Progenitor cell of endocrine pancreas (in vitro differentiated cells): ENCODE measurements around the gene POGK. TPM values are rescaled to one million over a fixed set of nuclear protein-coding genes. Genes with fewer than 3 reads are reported as not detected.

Experiments used
- DNase-seq: peaks from one replicate; pipeline ENCODE4 v3.0.0; 2021; ENCODE audit warnings: low spot score; ENCODE audit not compliant: unreplicated experiment
- H3K27ac Mint-ChIP-seq: 2 replicates; pipeline ENCODE4 v1.8.0; 2021; ENCODE audit warnings: mild to moderate bottlenecking, moderate library complexity, mixed read lengths
- H3K27me3 Mint-ChIP-seq: 2 replicates; pipeline ENCODE4 v1.8.0; 2021; ENCODE audit warnings: mixed read lengths
- H3K36me3 Mint-ChIP-seq: 2 replicates; pipeline ENCODE4 v1.8.0; 2022; ENCODE audit warnings: mixed read lengths; ENCODE audit not compliant: insufficient read depth
- H3K4me1 Mint-ChIP-seq: 2 replicates; pipeline ENCODE4 v1.8.0; 2021; ENCODE audit warnings: low read depth, mixed read lengths
- H3K4me3 Mint-ChIP-seq: 2 replicates; pipeline ENCODE4 v1.8.0; 2021; ENCODE audit warnings: low read depth, mild to moderate bottlenecking, moderate library complexity, mixed read lengths
- H3K9me3 Mint-ChIP-seq: 2 replicates; pipeline ENCODE4 v1.8.0; 2021; ENCODE audit warnings: low read depth, mixed read lengths
- CTCF ChIP-seq: fragments of 200-600 bp; sonication (generic); IDR thresholded peaks from one replicate; pipeline ENCODE4 v1.5.0; 2021; ENCODE audit warnings: antibody characterized with exemption, mild to moderate bottlenecking; ENCODE audit not compliant: unreplicated experiment
- long read RNA-seq: library from polyadenylated mRNA; unstranded; transcript quantifications from one replicate; pipeline ENCODE4 v2.0.0, GENCODE V29; 2020
- total RNA-seq: library from RNA; stranded (reverse); gene quantifications from 2 replicates; pipeline ENCODE4 v1.2.1, GENCODE V29; 2021

The POGK gene
- 49.9 and 53.6 TPM in 2 replicates for total RNA-seq
- long read RNA-seq, full-length matches to known transcripts, result 29 of 83 reads
- long read RNA-seq, partial matches to known transcripts, result 32 of 83 reads
- long read RNA-seq, other reads (novel, unspliced or antisense), result 22 of 83 reads

- Mint-ChIP-seq H3K27ac (peak within 1 kb of the TSS; percentile 98), H3K9me3 (no peaks in the 10 kb centered on the region), H3K36me3 (peaks cover 13% of the 10 kb centered on the region), H3K4me3 (peak within 1 kb of the TSS; percentile 93), H3K27me3 (peaks cover 8% of the 10 kb centered on the region), H3K4me1 (peaks cover 37% of the 10 kb centered on the region)
- TF ChIP-seq CTCF, result no peak
- peak; percentile 76 for DNase-seq
Observed at GRCh38 chr1:166838766-166839599, at the start of gene POGK. Gene POGK (plus strand): TSS chr1:166839475. CDS start chr1:166840957, 1,482 bp downstream.

GRCh38 chr1:166796620-166797236 is 42.5 kb upstream of the POGK start:
- Mint-ChIP-seq H3K36me3 (no peaks in the 10 kb centered on the region), H3K4me1 (no peaks in the 10 kb centered on the region), H3K4me3 (no peak overlapping the region), H3K9me3 (no peaks in the 10 kb centered on the region), H3K27me3 (no peaks in the 10 kb centered on the region), H3K27ac (no peak overlapping the region)
- DNase-seq, result no peak
- TF ChIP-seq CTCF, result no peak

- Mint-ChIP-seq H3K4me1 (peaks cover 7% of the 10 kb centered on the region), H3K9me3 (peaks cover 5% of the 10 kb centered on the region), H3K27ac (no peak overlapping the region), H3K36me3 (no peaks in the 10 kb centered on the region), H3K4me3 (no peak overlapping the region), H3K27me3 (no peaks in the 10 kb centered on the region)
- DNase-seq, result no peak
- TF ChIP-seq CTCF, result no peak
Observed at GRCh38 chr1:166808952-166809351, 30.3 kb upstream of the POGK start.

- Mint-ChIP-seq H3K36me3 (no peaks in the 10 kb centered on the region), H3K27ac (no peak overlapping the region), H3K27me3 (no peaks in the 10 kb centered on the region), H3K9me3 (peaks cover 5% of the 10 kb centered on the region), H3K4me3 (no peak overlapping the region), H3K4me1 (peaks cover 12% of the 10 kb centered on the region)
- DNase-seq, result no peak
- no peak for TF ChIP-seq CTCF
Observed at GRCh38 chr1:166811691-166812090, 27.6 kb upstream of the POGK start.

- H3K9me3 Mint-ChIP-seq, result peaks cover 5% of the 10 kb centered on the region
- no peak overlapping the region for H3K4me3 Mint-ChIP-seq
- no peaks in the 10 kb centered on the region for H3K36me3 Mint-ChIP-seq
- no peak for DNase-seq
- peaks cover 12% of the 10 kb centered on the region for H3K4me1 Mint-ChIP-seq
- no peaks in the 10 kb centered on the region for H3K27me3 Mint-ChIP-seq
- peak overlapping the region; percentile 14 for H3K27ac Mint-ChIP-seq
- no peak for TF ChIP-seq CTCF
Observed at GRCh38 chr1:166813508-166814223, 25.6 kb upstream of the POGK start.
